Activated T-helper 9 cell treated with anti-CD3 and anti-CD28 coated beads, Interleukin-2, amount 50 U/mL, for 16 hours (primary cell): ENCODE results near the gene SSU72.
A peak's percentile ranks its signal among the peaks of the same experiment; 100 is the strongest.

Source experiments
- DNase-seq: peaks from one replicate; pipeline ENCODE4 v3.0.0-alpha.2; 2020; ENCODE audit warnings: low read depth

The SSU72 gene

GRCh38 chr1:1574721-1575537 is at the start of gene SSU72:
Gene SSU72 (minus strand): TSS chr1:1574863. CDS start chr1:1574557, 306 bp downstream.
- DNase-seq, result peak; percentile 89

- DNase-seq, result no peak
Measured at GRCh38 chr1:1623631-1624442, 49.2 kb upstream of the SSU72 start.

- DNase-seq, result no peak
Measured at GRCh38 chr1:1623181-1623630, 48.5 kb upstream of the SSU72 start.

GRCh38 chr1:1622788-1623094 is 48.1 kb upstream of the SSU72 start:
- DNase-seq, result no peak

- no peak for DNase-seq
Measured at GRCh38 chr1:1622010-1622787, 47.5 kb upstream of the SSU72 start.

GRCh38 chr1:1621173-1622009 is 46.7 kb upstream of the SSU72 start:
- DNase-seq, result no peak

- no peak for DNase-seq
Measured at GRCh38 chr1:1620433-1621139, 45.9 kb upstream of the SSU72 start.

GRCh38 chr1:1619917-1620361 is 45.3 kb upstream of the SSU72 start:
- DNase-seq, result no peak

- no peak for DNase-seq
Measured at GRCh38 chr1:1618396-1619068, 43.9 kb upstream of the SSU72 start.

- DNase-seq, result no peak
Measured at GRCh38 chr1:1617925-1618324, 43.3 kb upstream of the SSU72 start.

GRCh38 chr1:1617516-1617915 is 42.9 kb upstream of the SSU72 start:
- DNase-seq, result no peak

GRCh38 chr1:1616838-1617237 is 42.2 kb upstream of the SSU72 start:
- DNase-seq, result no peak

- peak; percentile 34 for DNase-seq
Measured at GRCh38 chr1:1616045-1616790, 41.6 kb upstream of the SSU72 start.

- peak; percentile 96 for DNase-seq
Measured at GRCh38 chr1:1615256-1616044, 40.8 kb upstream of the SSU72 start, which contains the start of gene MIB2. Gene MIB2 (plus strand): TSS chr1:1615500. CDS start chr1:1623453, 7,953 bp downstream.

- no peak for DNase-seq
Measured at GRCh38 chr1:1614954-1615255, 40.2 kb upstream of the SSU72 start.

- DNase-seq, result peak; percentile 49
Measured at GRCh38 chr1:1614204-1614953, 39.7 kb upstream of the SSU72 start.

GRCh38 chr1:1613509-1614082 is 38.9 kb upstream of the SSU72 start:
- DNase-seq, result no peak

GRCh38 chr1:1612104-1612400 is 37.4 kb upstream of the SSU72 start:
- DNase-seq, result no peak
